ENCODE results near the gene BOD1L1.

DNA sequence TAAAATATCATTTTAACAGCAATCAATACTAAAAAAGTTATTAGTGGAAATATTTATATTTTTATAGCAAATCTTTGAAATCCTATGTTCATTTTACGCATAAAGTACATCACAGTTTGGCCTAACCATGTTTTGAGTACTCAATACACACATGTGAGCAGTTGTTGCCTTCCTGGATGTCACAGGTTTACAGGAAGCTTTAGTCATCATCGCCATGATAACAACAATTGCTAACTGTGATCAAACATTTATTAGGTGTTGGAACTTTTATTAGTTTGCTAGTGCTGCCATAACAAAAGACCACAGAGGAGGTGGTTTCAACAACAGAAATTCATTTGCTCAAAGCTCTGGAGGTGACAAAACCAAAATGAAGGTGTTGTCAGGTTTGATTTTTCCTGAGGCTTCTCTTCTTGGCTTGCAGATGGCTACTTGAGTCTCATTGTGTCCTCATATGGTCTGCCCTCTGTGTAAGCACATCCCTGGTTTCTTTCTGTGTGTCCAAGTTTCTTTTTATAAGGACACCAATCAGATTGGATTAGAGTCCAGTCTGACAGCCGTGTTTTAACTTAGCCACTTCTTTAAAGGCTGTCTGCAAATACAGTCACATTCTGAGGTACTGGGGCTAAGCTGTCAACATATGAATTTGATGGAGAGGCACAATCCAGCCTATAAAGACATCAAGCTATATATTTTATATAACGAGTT lies 43.1 kb upstream of the BOD1L1 start:
- TF ChIP-seq CTCF (tag by site-specific recombination; IDR thresholded peaks at IDR 0.05) (no peak), SP2 (tag by site-specific recombination; IDR thresholded peaks at IDR 0.05) (no peak), ZNF174 (tag by site-specific recombination; IDR thresholded peaks at IDR 0.05) (no peak), ZNF660 (tag by site-specific recombination; IDR thresholded peaks at IDR 0.05) (no peak)
- TF ChIP-seq, protein P1, sequence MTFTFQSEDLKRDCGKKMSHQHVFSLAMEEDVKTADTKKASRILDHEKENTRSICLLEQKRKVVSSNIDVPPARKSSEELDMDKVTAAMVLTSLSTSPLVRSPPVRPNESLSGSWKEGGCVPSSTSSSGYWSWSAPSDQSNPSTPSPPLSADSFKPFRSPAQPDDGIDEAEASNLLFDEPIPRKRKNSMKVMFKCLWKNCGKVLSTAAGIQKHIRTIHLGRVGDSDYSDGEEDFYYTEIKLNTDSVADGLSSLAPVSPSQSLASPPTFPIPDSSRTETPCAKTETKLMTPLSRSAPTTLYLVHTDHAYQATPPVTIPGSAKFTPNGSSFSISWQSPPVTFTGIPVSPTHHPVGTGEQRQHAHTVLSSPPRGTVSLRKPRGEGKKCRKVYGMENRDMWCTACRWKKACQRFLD (tag by site-specific recombination; IDR thresholded peaks at IDR 0.05) = no peak
